Measurements from ENCODE around the gene ENGASE. TPM values are rescaled to one million over a fixed set of nuclear protein-coding genes. Genes with fewer than 3 reads are reported as not detected.

Gene ENGASE
- polyA plus RNA-seq, 1 of the 3 experiments (the other 2 are of a cell fraction) = 30.1 TPM

DNA sequence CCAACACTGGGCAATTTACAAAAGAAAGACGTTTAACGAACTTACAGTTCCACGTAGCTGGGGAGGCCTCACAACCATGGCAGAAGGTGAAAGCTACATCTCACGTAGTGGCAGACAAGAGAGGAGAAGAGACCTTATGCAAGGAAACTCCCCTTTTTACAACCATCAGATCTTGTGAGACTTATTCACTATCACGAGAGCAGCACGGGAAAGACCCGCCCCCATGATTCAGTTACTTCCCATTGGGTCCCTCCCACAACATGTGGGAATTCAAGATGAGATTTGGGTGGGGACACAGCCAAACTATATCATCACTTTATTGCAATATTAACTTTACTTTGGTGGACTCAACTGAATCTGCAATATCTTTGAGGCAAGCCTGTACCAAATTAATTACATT, 11.9 kb upstream of the ENGASE start:
- Histone ChIP-seq H3K9me3 (no peaks in the 10 kb centered on the region), H3K4me3 (ENCODE audit: low read depth in 2 of 2, low read length in 1 of 2) (no peak overlapping the region), H3K4me1 (ENCODE audit: control insufficient read depth in 1 of 2, insufficient read depth in 2 of 2, low read depth in 1 of 2, low read length in 1 of 2) (no peaks in the 10 kb centered on the region), H3K79me2 (ENCODE audit: insufficient read depth) (no peaks in the 10 kb centered on the region), H3K9ac (no peak overlapping the region), H3K27ac (ENCODE audit: low read depth in 2 of 2, low read length in 1 of 2) (no peak overlapping the region), H3K36me3 (replicated peaks in 1 of 2; ENCODE audit: control insufficient read depth in 1 of 2, insufficient read depth in 2 of 2, low read length in 1 of 2) (no peaks in the 10 kb centered on the region), H3F3A (replicated peaks; ENCODE audit: insufficient read depth) (no peaks in the 10 kb centered on the region), H4K20me1 (ENCODE audit: insufficient read depth) (no peaks in the 10 kb centered on the region), H3K27me3 (ENCODE audit: insufficient read depth) (no peaks in the 10 kb centered on the region), H3K4me2 (no peak overlapping the region), H3K9me2 (no peaks in the 10 kb centered on the region), H2AFZ (ENCODE audit: low read depth) (no peak overlapping the region)
- ChIA-PET POLR2A (no interaction called here), CTCF (interaction anchor here (1.0 to 25.7 kb wide), 8 partner anchors 16 to 331 kb away, joined by 3 to 529 read pairs (median 6); no protein-coding TSS in a partner anchor)
- WGBS (ENCODE audit: low lambda C conversion rate) = 75% methylated on average over 7 of the region's 7 CpGs
- TF ChIP-seq, protein P1, sequence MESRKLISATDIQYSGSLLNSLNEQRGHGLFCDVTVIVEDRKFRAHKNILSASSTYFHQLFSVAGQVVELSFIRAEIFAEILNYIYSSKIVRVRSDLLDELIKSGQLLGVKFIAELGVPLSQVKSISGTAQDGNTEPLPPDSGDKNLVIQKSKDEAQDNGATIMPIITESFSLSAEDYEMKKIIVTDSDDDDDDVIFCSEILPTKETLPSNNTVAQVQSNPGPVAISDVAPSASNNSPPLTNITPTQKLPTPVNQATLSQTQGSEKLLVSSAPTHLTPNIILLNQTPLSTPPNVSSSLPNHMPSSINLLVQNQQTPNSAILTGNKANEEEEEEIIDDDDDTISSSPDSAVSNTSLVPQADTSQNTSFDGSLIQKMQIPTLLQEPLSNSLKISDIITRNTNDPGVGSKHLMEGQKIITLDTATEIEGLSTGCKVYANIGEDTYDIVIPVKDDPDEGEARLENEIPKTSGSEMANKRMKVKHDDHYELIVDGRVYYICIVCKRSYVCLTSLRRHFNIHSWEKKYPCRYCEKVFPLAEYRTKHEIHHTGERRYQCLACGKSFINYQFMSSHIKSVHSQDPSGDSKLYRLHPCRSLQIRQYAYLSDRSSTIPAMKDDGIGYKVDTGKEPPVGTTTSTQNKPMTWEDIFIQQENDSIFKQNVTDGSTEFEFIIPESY (IDR thresholded peaks at IDR 0.05; ENCODE audit: borderline replicate concordance, low read depth) = no peak
- TF ChIP-seq MEF2A (IDR thresholded peaks at IDR 0.05; ENCODE audit: borderline replicate concordance, low read depth) (no peak), YY1 (IDR thresholded peaks at IDR 0.05; ENCODE audit: low read depth) (no peak), POLR2AphosphoS5 (IDR thresholded peaks at IDR 0.05; ENCODE audit: low read depth, low read length) (no peak), SMC3 (IDR thresholded peaks at IDR 0.05; ENCODE audit: low read depth, low read length) (no peak), FOSL2 (IDR thresholded peaks at IDR 0.05; ENCODE audit: borderline replicate concordance, low read depth) (no peak), GABPA (IDR thresholded peaks at IDR 0.05; ENCODE audit: low read depth) (no peak), ELF1 (IDR thresholded peaks at IDR 0.05) (no peak), RXRA (IDR thresholded peaks at IDR 0.05; ENCODE audit: borderline replicate concordance, low read depth) (no peak), FOXM1 (IDR thresholded peaks at IDR 0.05; ENCODE audit: low read depth) (no peak), TEAD4 (IDR thresholded peaks at IDR 0.05; ENCODE audit: borderline replicate concordance, insufficient read depth) (no peak), NFIC (IDR thresholded peaks at IDR 0.05; ENCODE audit: borderline replicate concordance) (no peak), JUND (IDR thresholded peaks at IDR 0.05) (no peak), RFX5 (IDR thresholded peaks at IDR 0.05; ENCODE audit: low read length) (no peak)
- TF ChIP-seq, protein P2, sequence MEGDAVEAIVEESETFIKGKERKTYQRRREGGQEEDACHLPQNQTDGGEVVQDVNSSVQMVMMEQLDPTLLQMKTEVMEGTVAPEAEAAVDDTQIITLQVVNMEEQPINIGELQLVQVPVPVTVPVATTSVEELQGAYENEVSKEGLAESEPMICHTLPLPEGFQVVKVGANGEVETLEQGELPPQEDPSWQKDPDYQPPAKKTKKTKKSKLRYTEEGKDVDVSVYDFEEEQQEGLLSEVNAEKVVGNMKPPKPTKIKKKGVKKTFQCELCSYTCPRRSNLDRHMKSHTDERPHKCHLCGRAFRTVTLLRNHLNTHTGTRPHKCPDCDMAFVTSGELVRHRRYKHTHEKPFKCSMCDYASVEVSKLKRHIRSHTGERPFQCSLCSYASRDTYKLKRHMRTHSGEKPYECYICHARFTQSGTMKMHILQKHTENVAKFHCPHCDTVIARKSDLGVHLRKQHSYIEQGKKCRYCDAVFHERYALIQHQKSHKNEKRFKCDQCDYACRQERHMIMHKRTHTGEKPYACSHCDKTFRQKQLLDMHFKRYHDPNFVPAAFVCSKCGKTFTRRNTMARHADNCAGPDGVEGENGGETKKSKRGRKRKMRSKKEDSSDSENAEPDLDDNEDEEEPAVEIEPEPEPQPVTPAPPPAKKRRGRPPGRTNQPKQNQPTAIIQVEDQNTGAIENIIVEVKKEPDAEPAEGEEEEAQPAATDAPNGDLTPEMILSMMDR (IDR thresholded peaks at IDR 0.05) = no peak
- TF ChIP-seq, protein P3, sequence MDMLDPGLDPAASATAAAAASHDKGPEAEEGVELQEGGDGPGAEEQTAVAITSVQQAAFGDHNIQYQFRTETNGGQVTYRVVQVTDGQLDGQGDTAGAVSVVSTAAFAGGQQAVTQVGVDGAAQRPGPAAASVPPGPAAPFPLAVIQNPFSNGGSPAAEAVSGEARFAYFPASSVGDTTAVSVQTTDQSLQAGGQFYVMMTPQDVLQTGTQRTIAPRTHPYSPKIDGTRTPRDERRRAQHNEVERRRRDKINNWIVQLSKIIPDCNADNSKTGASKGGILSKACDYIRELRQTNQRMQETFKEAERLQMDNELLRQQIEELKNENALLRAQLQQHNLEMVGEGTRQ (IDR thresholded peaks at IDR 0.05; ENCODE audit: borderline replicate concordance, low read depth, low read length) = no peak
- TF ChIP-seq, protein P4, sequence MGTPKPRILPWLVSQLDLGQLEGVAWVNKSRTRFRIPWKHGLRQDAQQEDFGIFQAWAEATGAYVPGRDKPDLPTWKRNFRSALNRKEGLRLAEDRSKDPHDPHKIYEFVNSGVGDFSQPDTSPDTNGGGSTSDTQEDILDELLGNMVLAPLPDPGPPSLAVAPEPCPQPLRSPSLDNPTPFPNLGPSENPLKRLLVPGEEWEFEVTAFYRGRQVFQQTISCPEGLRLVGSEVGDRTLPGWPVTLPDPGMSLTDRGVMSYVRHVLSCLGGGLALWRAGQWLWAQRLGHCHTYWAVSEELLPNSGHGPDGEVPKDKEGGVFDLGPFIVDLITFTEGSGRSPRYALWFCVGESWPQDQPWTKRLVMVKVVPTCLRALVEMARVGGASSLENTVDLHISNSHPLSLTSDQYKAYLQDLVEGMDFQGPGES (IDR thresholded peaks at IDR 0.05; ENCODE audit: low read depth, low read length) = no peak
- TF ChIP-seq, protein P5, sequence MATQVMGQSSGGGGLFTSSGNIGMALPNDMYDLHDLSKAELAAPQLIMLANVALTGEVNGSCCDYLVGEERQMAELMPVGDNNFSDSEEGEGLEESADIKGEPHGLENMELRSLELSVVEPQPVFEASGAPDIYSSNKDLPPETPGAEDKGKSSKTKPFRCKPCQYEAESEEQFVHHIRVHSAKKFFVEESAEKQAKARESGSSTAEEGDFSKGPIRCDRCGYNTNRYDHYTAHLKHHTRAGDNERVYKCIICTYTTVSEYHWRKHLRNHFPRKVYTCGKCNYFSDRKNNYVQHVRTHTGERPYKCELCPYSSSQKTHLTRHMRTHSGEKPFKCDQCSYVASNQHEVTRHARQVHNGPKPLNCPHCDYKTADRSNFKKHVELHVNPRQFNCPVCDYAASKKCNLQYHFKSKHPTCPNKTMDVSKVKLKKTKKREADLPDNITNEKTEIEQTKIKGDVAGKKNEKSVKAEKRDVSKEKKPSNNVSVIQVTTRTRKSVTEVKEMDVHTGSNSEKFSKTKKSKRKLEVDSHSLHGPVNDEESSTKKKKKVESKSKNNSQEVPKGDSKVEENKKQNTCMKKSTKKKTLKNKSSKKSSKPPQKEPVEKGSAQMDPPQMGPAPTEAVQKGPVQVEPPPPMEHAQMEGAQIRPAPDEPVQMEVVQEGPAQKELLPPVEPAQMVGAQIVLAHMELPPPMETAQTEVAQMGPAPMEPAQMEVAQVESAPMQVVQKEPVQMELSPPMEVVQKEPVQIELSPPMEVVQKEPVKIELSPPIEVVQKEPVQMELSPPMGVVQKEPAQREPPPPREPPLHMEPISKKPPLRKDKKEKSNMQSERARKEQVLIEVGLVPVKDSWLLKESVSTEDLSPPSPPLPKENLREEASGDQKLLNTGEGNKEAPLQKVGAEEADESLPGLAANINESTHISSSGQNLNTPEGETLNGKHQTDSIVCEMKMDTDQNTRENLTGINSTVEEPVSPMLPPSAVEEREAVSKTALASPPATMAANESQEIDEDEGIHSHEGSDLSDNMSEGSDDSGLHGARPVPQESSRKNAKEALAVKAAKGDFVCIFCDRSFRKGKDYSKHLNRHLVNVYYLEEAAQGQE (IDR thresholded peaks at IDR 0.05; ENCODE audit: low read depth, low read length) = no peak
- TF ChIP-seq, protein P6, sequence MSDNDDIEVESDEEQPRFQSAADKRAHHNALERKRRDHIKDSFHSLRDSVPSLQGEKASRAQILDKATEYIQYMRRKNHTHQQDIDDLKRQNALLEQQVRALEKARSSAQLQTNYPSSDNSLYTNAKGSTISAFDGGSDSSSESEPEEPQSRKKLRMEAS (IDR thresholded peaks at IDR 0.05; ENCODE audit: low read depth) = no peak
- no peak for DNase-seq
